Sigmoid colon (tissue), 7 donors: Measurements from ENCODE around the gene HACD1. TPM values are rescaled to one million over a fixed set of nuclear protein-coding genes. Genes with fewer than 3 reads are reported as not detected.

Source experiments
- DNase-seq: peaks from one replicate; pipeline ENCODE4 v3.0.0-alpha.2; 2019
- H3K27ac ChIP-seq, 4 donors: fragments of 200-600 bp; sonication (generic); one replicate each; pipeline ENCODE4 v1.5.1; 2016 to 2019; ENCODE audit warnings: mild to moderate bottlenecking in 1 of 4
- H3K27me3 ChIP-seq, 3 donors: fragments of 200-600 bp; sonication (generic); one replicate each; pipeline ENCODE4 v1.5.1; 2019; ENCODE audit warnings: mild to moderate bottlenecking in 1 of 3
- H3K36me3 ChIP-seq, 4 donors: fragments of 200-600 bp; sonication (generic); one replicate each; pipeline ENCODE4 v1.5.1; 2016 to 2019
- H3K4me1 ChIP-seq, 4 donors: fragments of 200-600 bp; sonication (generic); one replicate each; pipeline ENCODE4 v1.5.1; 2017 to 2019
- H3K4me3 ChIP-seq, 4 donors: fragments of 200-600 bp; sonication (generic); one replicate each; pipeline ENCODE4 v1.5.1; 2017 to 2019; ENCODE audit warnings: mild to moderate bottlenecking in 2 of 4, moderate library complexity in 1 of 4
- H3K9me3 ChIP-seq, 4 donors: fragments of 200-600 bp in 3 of 4; sonication (generic) in 3 of 4; one replicate each; pipeline versions ENCODE4 v1.5.1 to v1.6.1; 2013 to 2019
- CTCF ChIP-seq, 4 experiments: fragments of 450-650 bp in 3 of 4; fragments of 200-600 bp in 1 of 4; IDR thresholded peaks; one replicate each; pipeline ENCODE4 v1.5.1; 2016 to 2019; ENCODE audit warnings: antibody characterized with exemption in 4 of 4, mild to moderate bottlenecking in 3 of 4, moderate library complexity in 2 of 4
- EP300 ChIP-seq, 4 donors: sonication (generic); formaldehyde crosslinking; IDR thresholded peaks; one replicate each; pipeline ENCODE4 v1.6.1; 2017; ENCODE audit warnings: antibody characterized with exemption in 4 of 4
- POLR2A ChIP-seq, 2 donors: fragments of 450-650 bp; IDR thresholded peaks; one replicate each; pipeline ENCODE4 v1.6.1; 2016; ENCODE audit warnings: antibody characterized with exemption in 2 of 2, mild to moderate bottlenecking in 2 of 2, moderate library complexity in 2 of 2
- POLR2AphosphoS5 ChIP-seq, 4 donors: sonication (generic); formaldehyde crosslinking; IDR thresholded peaks; one replicate each; pipeline ENCODE4 v1.6.1; 2017; ENCODE audit warnings: antibody characterized with exemption in 4 of 4
- WGBS, 2 donors: extraction: QIAGEN DNeasy Blood & Tissue Kit; methylation state at CpG; one replicate each; pipeline ENCODE4 v1.1.7; 2013; 5-methylcytosine and 5-hydroxymethylcytosine counted together
- intact Hi-C: fragments of 100-400 bp; cut with DNase I; formaldehyde crosslinking; loops from one replicate; pipeline ENCODE4 v1.15.1; 2023
- polyA plus RNA-seq, 3 donors: library from polyadenylated mRNA; stranded (reverse); fragments of 200-250 nt; gene quantifications; one replicate each; pipeline ENCODE4 v1.2.3, GENCODE V29; 2013
- total RNA-seq, 4 donors: library from RNA; depleted of rRNA; stranded (reverse); fragments of >200 nt; gene quantifications; one replicate each; pipeline ENCODE4 v1.1.0, GENCODE V29; 2016
- donor health status: healthy with polysubstance abuse.
- donor health status: Bipolar disorder and iron deficiency.
- donor health status: healthy.

The HACD1 gene
- total and polyA plus RNA-seq, 7 donors, result 3.0 to 85.3 (median 61.6) TPM; not detected in 1

GRCh38 chr10:17622061-17622460 lies 4.9 kb upstream of the HACD1 start:
- intact Hi-C loops, result no loop called here
- H3K9me3 ChIP-seq, result no peaks in the 10 kb centered on the region
- no peaks in the 10 kb centered on the region for H3K27me3 ChIP-seq
- H3K4me1 ChIP-seq, result peaks cover 0 to 5% (median 2%) of the 10 kb centered on the region in 4 donors
- H3K4me3 ChIP-seq, result no peak overlapping the region
- no peaks in the 10 kb centered on the region for H3K36me3 ChIP-seq
- no peak for DNase-seq
- TF ChIP-seq EP300 (IDR thresholded peaks at IDR 0.05), result no peak
- no peak for TF ChIP-seq CTCF (IDR thresholded peaks at IDR 0.05)
- TF ChIP-seq POLR2A (IDR thresholded peaks at IDR 0.05), result no peak
- TF ChIP-seq POLR2AphosphoS5 (IDR thresholded peaks at IDR 0.05), result no peak
- no peak overlapping the region for H3K27ac ChIP-seq
- WGBS, 2 donors, result 72 to 80% methylated on average over 8 of the region's 8 CpGs

- DNase-seq, result peak; percentile 90
- H3K27ac ChIP-seq, result peak overlapping the region; percentile 96 to 98 (median 98)
- peak overlapping the region; percentile 79 to 96 (median 88) for H3K4me3 ChIP-seq
- H3K36me3 ChIP-seq, result no peaks in the 10 kb centered on the region
- no peaks in the 10 kb centered on the region for H3K27me3 ChIP-seq
- intact Hi-C loops, result loop anchor here (1.0 kb wide), 1 partner anchor 28 kb away; the partner anchor contains the start of gene STAM
- peaks cover 0 to 14% (median 5%) of the 10 kb centered on the region in 4 donors for H3K4me1 ChIP-seq
- WGBS, 2 donors, result 1 to 3% methylated on average over 48 of the region's 48 CpGs
- H3K9me3 ChIP-seq, result no peaks in the 10 kb centered on the region
- TF ChIP-seq POLR2AphosphoS5 (IDR thresholded peaks at IDR 0.05) (peak in 3 of 4 donors; percentile 4 to 45 (median 31)), CTCF (IDR thresholded peaks at IDR 0.05) (no peak), EP300 (IDR thresholded peaks at IDR 0.05) (no peak)
These were observed 657 bp downstream of the HACD1 start for GRCh38 chr10:17616403-17617030.

DNA sequence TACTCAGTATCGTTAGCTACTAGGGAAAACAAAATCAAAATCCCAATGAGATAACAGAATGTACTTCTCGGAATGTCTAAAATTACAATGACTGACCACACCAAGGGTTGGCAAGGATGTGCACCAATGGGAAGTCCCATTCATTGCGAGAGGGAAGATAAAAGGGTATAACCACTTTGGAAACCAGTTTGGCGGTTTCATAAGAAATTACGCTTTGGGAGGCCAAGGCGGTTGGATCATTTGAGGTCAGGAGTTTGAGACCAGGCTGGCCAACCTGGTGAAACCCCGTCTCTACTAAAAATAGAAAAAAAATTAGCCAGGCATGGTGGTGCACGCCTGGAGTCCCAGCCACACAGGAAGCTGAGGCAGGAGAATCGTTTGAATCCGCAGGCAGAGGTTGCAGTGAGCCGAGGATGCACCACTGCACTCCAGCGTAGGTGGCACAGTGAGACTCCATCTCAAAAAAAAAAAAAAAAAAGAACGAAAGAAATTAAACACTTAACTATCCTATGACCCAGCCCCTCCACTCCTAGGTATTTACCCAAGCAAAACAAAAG lies 7.6 kb downstream of the HACD1 start:
- Histone ChIP-seq H3K27me3 (no peaks in the 10 kb centered on the region), H3K4me3 (no peak overlapping the region), H3K9me3 (no peaks in the 10 kb centered on the region), H3K36me3 (peaks cover 0 to 6% (median 0%) of the 10 kb centered on the region in 4 donors), H3K4me1 (peaks cover 0 to 16% (median 13%) of the 10 kb centered on the region in 4 donors), H3K27ac (no peak overlapping the region)
- TF ChIP-seq POLR2AphosphoS5 (IDR thresholded peaks at IDR 0.05), result no peak
- TF ChIP-seq POLR2A (IDR thresholded peaks at IDR 0.05), result no peak
- TF ChIP-seq EP300 (IDR thresholded peaks at IDR 0.05), result no peak
- no peak for TF ChIP-seq CTCF (IDR thresholded peaks at IDR 0.05)
- no peak for DNase-seq
- intact Hi-C loops, result loop anchor here (5.0 kb wide), 3 partner anchors 33 to 628 kb away; partner anchors contain the start of gene STAM
- 92 to 93% methylated on average over 13 of the region's 13 CpGs for WGBS, 2 donors

GRCh38 chr10:17607603-17608332 lies 9.4 kb downstream of the HACD1 start:
- WGBS, 2 donors, result 55 to 61% methylated on average over 9 of the region's 9 CpGs
- Histone ChIP-seq H3K27me3 (no peaks in the 10 kb centered on the region), H3K9me3 (no peaks in the 10 kb centered on the region), H3K36me3 (peaks cover 0 to 11% (median 4%) of the 10 kb centered on the region in 4 donors), H3K27ac (peak overlapping the region in 2 of 4 donors; percentile 24 to 27), H3K4me3 (no peak overlapping the region), H3K4me1 (peaks cover 0 to 15% (median 9%) of the 10 kb centered on the region in 4 donors)
- no peak for DNase-seq
- TF ChIP-seq CTCF (IDR thresholded peaks at IDR 0.05) (peak; percentile 72 to 87 (median 78)), EP300 (IDR thresholded peaks at IDR 0.05) (no peak), POLR2A (IDR thresholded peaks at IDR 0.05) (no peak)
- intact Hi-C loops, result loop anchor here (1.0 to 5.0 kb wide), 3 partner anchors 35 to 610 kb away; partner anchors contain the start of gene STAM
